HepG2 (cell line): ENCODE measurements around the gene ZBTB22. TPM values are rescaled to one million over a fixed set of nuclear protein-coding genes. Genes with fewer than 3 reads are reported as not detected.

ENCODE experiments used
- CCDC6 ChIP-seq: sonication (generic); formaldehyde crosslinking; IDR thresholded peaks from 2 replicates; pipeline ENCODE4 v1.8.1; 2022; ENCODE audit warnings: mild to moderate bottlenecking, missing genetic modification reagents, moderate library complexity
- CERS6 ChIP-seq: sonication (generic); formaldehyde crosslinking; IDR thresholded peaks from 2 replicates; pipeline ENCODE4 v1.5.0; 2020; ENCODE audit warnings: missing genetic modification reagents
- JUNB ChIP-seq: sonication (generic); formaldehyde crosslinking; IDR thresholded peaks from 2 replicates; pipeline ENCODE4 v1.8.0; 2022; ENCODE audit warnings: missing genetic modification reagents, mild to moderate bottlenecking, borderline replicate concordance
- MAZ ChIP-seq, 2 experiments: sonication (generic) in 1 of 2; formaldehyde crosslinking in 1 of 2; IDR thresholded peaks; 2 replicates each; pipeline versions ENCODE4 v1.5.0 to v1.6.1; 2012 to 2020; ENCODE audit warnings: low read depth in 2 of 2, mild to moderate bottlenecking in 2 of 2, borderline replicate concordance in 1 of 2, improper control_type of control experiment in 1 of 2, low read length in 1 of 2, missing genetic modification reagents in 1 of 2, moderate library complexity in 1 of 2
- PHB2 ChIP-seq: fragments of 450-650 bp; IDR thresholded peaks from 2 replicates; pipeline ENCODE4 v1.6.1; 2018; ENCODE audit not compliant: partially characterized antibody
- RXRB ChIP-seq: IDR thresholded peaks from 2 replicates; pipeline ENCODE4 v1.6.1; 2016; ENCODE audit warnings: borderline replicate concordance, missing genetic modification reagents, missing compliant biosample characterization
- SOX5 ChIP-seq: IDR thresholded peaks from 2 replicates; pipeline ENCODE4 v1.6.1; 2016; ENCODE audit warnings: borderline replicate concordance
- ZFP41 ChIP-seq: sonication (generic); formaldehyde crosslinking; IDR thresholded peaks from 2 replicates; pipeline ENCODE4 v1.4.0; 2020; ENCODE audit warnings: mild to moderate bottlenecking, missing genetic modification reagents, borderline replicate concordance
- ZKSCAN1 ChIP-seq: fragments of 150-350 bp; IDR thresholded peaks from 2 replicates; pipeline ENCODE4 v1.6.1; 2014; ENCODE audit warnings: low read length
- ZNF224 ChIP-seq: sonication (generic); formaldehyde crosslinking; IDR thresholded peaks from 2 replicates; pipeline ENCODE4 v1.5.0; 2020; ENCODE audit warnings: mild to moderate bottlenecking, missing genetic modification reagents
- ZNF280B ChIP-seq: sonication (generic); formaldehyde crosslinking; IDR thresholded peaks from 2 replicates; pipeline ENCODE4 v1.5.0; 2020; ENCODE audit warnings: missing genetic modification reagents, mild to moderate bottlenecking, borderline replicate concordance
- ZNF570 ChIP-seq: sonication (generic); formaldehyde crosslinking; IDR thresholded peaks from 2 replicates; pipeline ENCODE4 v1.4.0; 2020; ENCODE audit warnings: mild to moderate bottlenecking, missing genetic modification reagents, borderline replicate concordance
- ZNF761 ChIP-seq: sonication (generic); formaldehyde crosslinking; conservative IDR thresholded peaks from 2 replicates; pipeline ENCODE4 v1.4.0; 2020; ENCODE audit warnings: mild to moderate bottlenecking, missing genetic modification reagents
- polyA plus RNA-seq, 8 experiments: library from polyadenylated mRNA; depleted of rRNA in 3 of 8; stranded (reverse) in 7 of 8; unstranded in 1 of 8; fragments of >200 nt; fragmentation: Illumina TruSeq in 4 of 8; extraction: Trizol in 4 of 8; gene quantifications; 2 replicates each; pipeline versions ENCODE4 v1.2.1 to v1.2.3, GENCODE V29; 2011 to 2016; ENCODE audit warnings: low read depth in 4 of 8, missing spikeins in 1 of 8, mixed read lengths in 1 of 8; ENCODE audit not compliant: insufficient read depth in 1 of 8
- total RNA-seq, 5 experiments: library from RNA; depleted of rRNA; stranded (reverse); fragments of >200 nt; fragmentation: Illumina TruSeq; extraction: Trizol; gene quantifications; 2 replicates each; pipeline ENCODE4 v1.2.3, GENCODE V29; 2016; ENCODE audit warnings: low read depth in 1 of 5
- TF ChIP-seq, protein P1 (sequence below): IDR thresholded peaks from 2 replicates; pipeline ENCODE4 v1.6.1; 2016
- TF ChIP-seq, protein P2 (sequence below): sonication (generic); formaldehyde crosslinking; IDR thresholded peaks from 2 replicates; pipeline ENCODE4 v1.4.0; 2020; ENCODE audit warnings: low read depth, mild to moderate bottlenecking, missing genetic modification reagents
- TF ChIP-seq, protein P3 (sequence below): sonication (generic); formaldehyde crosslinking; IDR thresholded peaks from 2 replicates; pipeline ENCODE4 v1.4.0; 2020; ENCODE audit warnings: missing genetic modification reagents
- TF ChIP-seq, protein P4 (sequence below): sonication (generic); formaldehyde crosslinking; IDR thresholded peaks from 2 replicates; pipeline ENCODE4 v1.5.1; 2020; ENCODE audit warnings: missing genetic modification reagents, mild to moderate bottlenecking, borderline replicate concordance
- TF ChIP-seq, protein P5 (sequence below): sonication (generic); formaldehyde crosslinking; IDR thresholded peaks from 2 replicates; pipeline ENCODE4 v1.8.1; 2023; ENCODE audit warnings: missing genetic modification reagents, inconsistent platforms, borderline replicate concordance

ZBTB22 gene
- total and polyA plus RNA-seq, 2 of the 13 experiments (the other 11 are each of a cell fraction or from before 2014, with no cell fraction given) = 8.0 to 10.6 TPM

DNA sequence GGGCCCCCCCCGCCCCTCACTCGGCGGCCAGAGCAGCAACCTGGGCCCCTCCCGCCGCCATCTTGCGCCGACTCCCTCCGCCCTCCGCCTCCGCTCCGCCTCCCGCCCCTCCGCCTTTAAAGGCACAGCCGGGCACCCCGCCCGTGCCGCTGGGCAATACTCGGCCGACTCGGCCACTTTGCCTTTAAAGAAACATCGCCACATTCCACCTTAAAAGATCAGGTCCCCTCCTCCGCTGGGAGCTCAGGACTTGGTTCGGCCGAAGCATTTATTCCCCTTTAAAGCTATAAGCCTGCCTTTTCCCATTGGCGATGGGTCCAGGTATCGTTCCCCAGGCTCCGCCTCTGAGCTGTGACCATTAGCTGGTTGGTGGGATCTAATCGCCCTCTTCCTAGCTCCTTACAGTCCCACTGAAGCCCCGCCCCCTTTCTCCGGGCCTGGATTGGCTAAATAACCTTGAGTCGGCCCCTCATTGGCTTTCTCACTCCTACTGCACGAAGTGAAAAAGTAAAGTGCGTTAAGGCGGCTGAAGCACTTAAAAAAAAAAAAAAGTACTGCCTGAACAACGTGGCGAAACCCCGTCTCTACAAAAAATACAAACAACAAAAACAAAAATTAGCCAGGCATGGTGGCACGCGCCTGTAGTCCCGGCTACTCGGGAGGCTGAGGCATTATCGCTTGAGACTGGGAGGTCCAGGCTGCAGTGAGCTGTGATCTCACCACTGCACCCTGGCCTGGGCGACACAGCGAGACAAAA is at the start of gene ZBTB22 (continued):
- TF ChIP-seq ZNF224 (CRISPR knock-in tag) (no peak), JUNB (CRISPR knock-in tag) (no peak), ZKSCAN1 (no peak), CERS6 (CRISPR knock-in tag) (no peak), CCDC6 (no peak), MAZ (IDR thresholded peaks at IDR 0.05; ENCODE audit: borderline replicate concordance, low read depth, low read length) (peak; percentile 94), MAZ (CRISPR knock-in tag; IDR thresholded peaks at IDR 0.05; ENCODE audit: low read depth) (peak; percentile 65), ZNF570 (no peak), PHB2 (no peak), ZFP41 (CRISPR knock-in tag) (no peak), RXRB (peak; percentile 10; the same call in 1 of the 2 replicates), ZNF280B (CRISPR knock-in tag) (no peak), ZNF761 (CRISPR knock-in tag) (no peak), SOX5 (CRISPR knock-in tag) (no peak)
- TF ChIP-seq, protein P1, sequence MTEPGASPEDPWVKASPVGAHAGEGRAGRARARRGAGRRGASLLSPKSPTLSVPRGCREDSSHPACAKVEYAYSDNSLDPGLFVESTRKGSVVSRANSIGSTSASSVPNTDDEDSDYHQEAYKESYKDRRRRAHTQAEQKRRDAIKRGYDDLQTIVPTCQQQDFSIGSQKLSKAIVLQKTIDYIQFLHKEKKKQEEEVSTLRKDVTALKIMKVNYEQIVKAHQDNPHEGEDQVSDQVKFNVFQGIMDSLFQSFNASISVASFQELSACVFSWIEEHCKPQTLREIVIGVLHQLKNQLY = no peak
- TF ChIP-seq, protein P2, sequence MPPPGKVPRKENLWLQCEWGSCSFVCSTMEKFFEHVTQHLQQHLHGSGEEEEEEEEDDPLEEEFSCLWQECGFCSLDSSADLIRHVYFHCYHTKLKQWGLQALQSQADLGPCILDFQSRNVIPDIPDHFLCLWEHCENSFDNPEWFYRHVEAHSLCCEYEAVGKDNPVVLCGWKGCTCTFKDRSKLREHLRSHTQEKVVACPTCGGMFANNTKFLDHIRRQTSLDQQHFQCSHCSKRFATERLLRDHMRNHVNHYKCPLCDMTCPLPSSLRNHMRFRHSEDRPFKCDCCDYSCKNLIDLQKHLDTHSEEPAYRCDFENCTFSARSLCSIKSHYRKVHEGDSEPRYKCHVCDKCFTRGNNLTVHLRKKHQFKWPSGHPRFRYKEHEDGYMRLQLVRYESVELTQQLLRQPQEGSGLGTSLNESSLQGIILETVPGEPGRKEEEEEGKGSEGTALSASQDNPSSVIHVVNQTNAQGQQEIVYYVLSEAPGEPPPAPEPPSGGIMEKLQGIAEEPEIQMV (CRISPR knock-in tag) = no peak
- TF ChIP-seq, protein P3, sequence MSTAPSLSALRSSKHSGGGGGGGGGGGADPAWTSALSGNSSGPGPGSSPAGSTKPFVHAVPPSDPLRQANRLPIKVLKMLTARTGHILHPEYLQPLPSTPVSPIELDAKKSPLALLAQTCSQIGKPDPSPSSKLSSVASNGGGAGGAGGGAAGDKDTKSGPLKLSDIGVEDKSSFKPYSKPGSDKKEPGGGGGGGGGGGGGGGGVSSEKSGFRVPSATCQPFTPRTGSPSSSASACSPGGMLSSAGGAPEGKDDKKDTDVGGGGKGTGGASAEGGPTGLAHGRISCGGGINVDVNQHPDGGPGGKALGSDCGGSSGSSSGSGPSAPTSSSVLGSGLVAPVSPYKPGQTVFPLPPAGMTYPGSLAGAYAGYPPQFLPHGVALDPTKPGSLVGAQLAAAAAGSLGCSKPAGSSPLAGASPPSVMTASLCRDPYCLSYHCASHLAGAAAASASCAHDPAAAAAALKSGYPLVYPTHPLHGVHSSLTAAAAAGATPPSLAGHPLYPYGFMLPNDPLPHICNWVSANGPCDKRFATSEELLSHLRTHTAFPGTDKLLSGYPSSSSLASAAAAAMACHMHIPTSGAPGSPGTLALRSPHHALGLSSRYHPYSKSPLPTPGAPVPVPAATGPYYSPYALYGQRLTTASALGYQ (CRISPR knock-in tag) = no peak
- TF ChIP-seq, protein P4, sequence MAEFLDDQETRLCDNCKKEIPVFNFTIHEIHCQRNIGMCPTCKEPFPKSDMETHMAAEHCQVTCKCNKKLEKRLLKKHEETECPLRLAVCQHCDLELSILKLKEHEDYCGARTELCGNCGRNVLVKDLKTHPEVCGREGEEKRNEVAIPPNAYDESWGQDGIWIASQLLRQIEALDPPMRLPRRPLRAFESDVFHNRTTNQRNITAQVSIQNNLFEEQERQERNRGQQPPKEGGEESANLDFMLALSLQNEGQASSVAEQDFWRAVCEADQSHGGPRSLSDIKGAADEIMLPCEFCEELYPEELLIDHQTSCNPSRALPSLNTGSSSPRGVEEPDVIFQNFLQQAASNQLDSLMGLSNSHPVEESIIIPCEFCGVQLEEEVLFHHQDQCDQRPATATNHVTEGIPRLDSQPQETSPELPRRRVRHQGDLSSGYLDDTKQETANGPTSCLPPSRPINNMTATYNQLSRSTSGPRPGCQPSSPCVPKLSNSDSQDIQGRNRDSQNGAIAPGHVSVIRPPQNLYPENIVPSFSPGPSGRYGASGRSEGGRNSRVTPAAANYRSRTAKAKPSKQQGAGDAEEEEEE (CRISPR knock-in tag) = no peak
- TF ChIP-seq, protein P5, sequence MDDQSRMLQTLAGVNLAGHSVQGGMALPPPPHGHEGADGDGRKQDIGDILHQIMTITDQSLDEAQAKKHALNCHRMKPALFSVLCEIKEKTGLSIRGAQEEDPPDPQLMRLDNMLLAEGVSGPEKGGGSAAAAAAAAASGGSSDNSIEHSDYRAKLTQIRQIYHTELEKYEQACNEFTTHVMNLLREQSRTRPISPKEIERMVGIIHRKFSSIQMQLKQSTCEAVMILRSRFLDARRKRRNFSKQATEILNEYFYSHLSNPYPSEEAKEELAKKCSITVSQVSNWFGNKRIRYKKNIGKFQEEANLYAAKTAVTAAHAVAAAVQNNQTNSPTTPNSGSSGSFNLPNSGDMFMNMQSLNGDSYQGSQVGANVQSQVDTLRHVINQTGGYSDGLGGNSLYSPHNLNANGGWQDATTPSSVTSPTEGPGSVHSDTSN = 0 out of 2 replicates have a peak, but pooled peaks have one; percentile 15
